ENCODE results near the gene ZBTB38.

ZBTB38 gene

GRCh38 chr3:141401095-141401494 is 32.8 kb downstream of the ZBTB38 start:
- H4K20me1 ChIP-seq: no peaks in the 10 kb centered on the region
- TF ChIP-seq Cebpa-rat (IDR thresholded peaks at IDR 0.05): no peak
- 0 out of 22 replicates have a peak overlapping the region, but pooled peaks of 1 of the 11 experiments have one; percentile 51 for H3K4me2 ChIP-seq
- peaks cover 0 to 32% (median 5%) of the 10 kb centered on the region in 10 experiments; a peak in 9 of 20 replicates for H3K4me1 ChIP-seq
- no peak overlapping the region for H3K27ac ChIP-seq
- H3K4me3 ChIP-seq: no peak overlapping the region
- H3K27me3 ChIP-seq: peaks cover 38 to 61% (median 57%) of the 10 kb centered on the region in 11 experiments
- no peak overlapping the region for H3K9ac ChIP-seq
- H3K36me3 ChIP-seq: peaks cover 0 to 27% (median 0%) of the 10 kb centered on the region in 11 experiments; a peak in 3 of 22 replicates
- peaks cover 16 to 27% (median 20%) of the 10 kb centered on the region in 11 experiments for H3K9me3 ChIP-seq (replicated peaks in 1 of 11)

GRCh38 chr3:141401573-141402475 is 33.5 kb downstream of the ZBTB38 start:
- peaks cover 0 to 26% (median 0%) of the 10 kb centered on the region in 11 experiments; a peak in 3 of 22 replicates for H3K36me3 ChIP-seq
- H3K27ac ChIP-seq: peak overlapping the region in 4 of 11 experiments; percentile 34 to 78 (median 64); a peak in 7 of 22 replicates
- H3K4me1 ChIP-seq: peaks cover 0 to 32% (median 5%) of the 10 kb centered on the region in 10 experiments; a peak in 9 of 20 replicates
- no peaks in the 10 kb centered on the region for H4K20me1 ChIP-seq
- no peak for TF ChIP-seq Cebpa-rat (IDR thresholded peaks at IDR 0.05)
- peak overlapping the region; percentile 53 to 76 (median 63) for H3K4me3 ChIP-seq
- peaks cover 8 to 20% (median 13%) of the 10 kb centered on the region in 11 experiments for H3K9me3 ChIP-seq (replicated peaks in 1 of 11)
- H3K27me3 ChIP-seq: peaks cover 38 to 66% (median 57%) of the 10 kb centered on the region in 11 experiments
- peak overlapping the region in 10 of 11 experiments; percentile 18 to 88 (median 56); a peak in 18 of 22 replicates for H3K9ac ChIP-seq
- H3K4me2 ChIP-seq: peak overlapping the region; percentile 75 to 93 (median 83)

- H3K9ac ChIP-seq: peak overlapping the region in 10 of 11 experiments; percentile 18 to 88 (median 56); a peak in 18 of 22 replicates
- peaks cover 0 to 23% (median 0%) of the 10 kb centered on the region in 11 experiments; a peak in 3 of 22 replicates for H3K36me3 ChIP-seq
- no peaks in the 10 kb centered on the region for H4K20me1 ChIP-seq
- H3K9me3 ChIP-seq (replicated peaks in 1 of 11): peaks cover under 1 to 12% (median 5%) of the 10 kb centered on the region in 11 experiments; a peak in 18 of 22 replicates
- H3K4me2 ChIP-seq: peak overlapping the region; percentile 75 to 93 (median 83)
- H3K27ac ChIP-seq: peak overlapping the region in 4 of 11 experiments; percentile 34 to 78 (median 64); a peak in 7 of 22 replicates
- no peak for TF ChIP-seq Cebpa-rat (IDR thresholded peaks at IDR 0.05)
- peak overlapping the region; percentile 53 to 76 (median 63) for H3K4me3 ChIP-seq
- peaks cover 0 to 32% (median 5%) of the 10 kb centered on the region in 10 experiments; a peak in 9 of 20 replicates for H3K4me1 ChIP-seq
- H3K27me3 ChIP-seq: peaks cover 38 to 66% (median 57%) of the 10 kb centered on the region in 11 experiments
Observed at GRCh38 chr3:141402476-141403171, 34.3 kb downstream of the ZBTB38 start.

- Histone ChIP-seq H3K4me2 (no peak overlapping the region), H3K27me3 (peaks cover 38 to 66% (median 57%) of the 10 kb centered on the region in 11 experiments), H3K36me3 (peaks cover 0 to 23% (median 0%) of the 10 kb centered on the region in 11 experiments; a peak in 3 of 22 replicates), H3K27ac (no peak overlapping the region), H3K4me3 (no peak overlapping the region), H4K20me1 (no peaks in the 10 kb centered on the region), H3K4me1 (peaks cover 0 to 32% (median 5%) of the 10 kb centered on the region in 10 experiments; a peak in 9 of 20 replicates), H3K9me3 (replicated peaks in 1 of 11) (0 out of 22 replicates have a peak, but pooled peaks cover 0 to 7% (median 0%) of the 10 kb centered on the region in 11 experiments), H3K9ac (no peak overlapping the region)
- no peak for TF ChIP-seq Cebpa-rat (IDR thresholded peaks at IDR 0.05)
Observed at GRCh38 chr3:141403576-141403975, 35.3 kb downstream of the ZBTB38 start.

GRCh38 chr3:141405025-141405424 is 36.7 kb downstream of the ZBTB38 start:
- Histone ChIP-seq H3K27me3 (peaks cover 38 to 55% (median 48%) of the 10 kb centered on the region in 11 experiments), H3K36me3 (peaks cover 0 to 23% (median 0%) of the 10 kb centered on the region in 11 experiments; a peak in 3 of 22 replicates), H3K4me2 (no peak overlapping the region), H3K9ac (no peak overlapping the region), H3K4me1 (peaks cover 0 to 21% (median 5%) of the 10 kb centered on the region in 10 experiments; a peak in 9 of 20 replicates), H3K27ac (no peak overlapping the region), H4K20me1 (no peaks in the 10 kb centered on the region), H3K4me3 (no peak overlapping the region), H3K9me3 (replicated peaks in 1 of 11) (0 out of 22 replicates have a peak, but pooled peaks cover 0 to 7% (median 0%) of the 10 kb centered on the region in 11 experiments)
- no peak for TF ChIP-seq Cebpa-rat (IDR thresholded peaks at IDR 0.05)

- Histone ChIP-seq H3K9me3 (replicated peaks in 1 of 11) (0 out of 22 replicates have a peak, but pooled peaks cover 0 to 7% (median 0%) of the 10 kb centered on the region in 11 experiments), H3K4me2 (no peak overlapping the region), H3K9ac (no peak overlapping the region), H3K36me3 (peaks cover 0 to 23% (median 0%) of the 10 kb centered on the region in 11 experiments; a peak in 3 of 22 replicates), H4K20me1 (no peaks in the 10 kb centered on the region), H3K27me3 (peaks cover 38 to 50% (median 43%) of the 10 kb centered on the region in 11 experiments), H3K27ac (no peak overlapping the region), H3K4me3 (no peak overlapping the region), H3K4me1 (peaks cover 0 to 16% (median 5%) of the 10 kb centered on the region in 10 experiments; a peak in 9 of 20 replicates)
- TF ChIP-seq Cebpa-rat (IDR thresholded peaks at IDR 0.05): no peak
Observed at GRCh38 chr3:141405591-141405990, 37.3 kb downstream of the ZBTB38 start.

- Histone ChIP-seq H3K36me3 (peaks cover 0 to 23% (median 0%) of the 10 kb centered on the region in 11 experiments; a peak in 3 of 22 replicates), H3K4me3 (no peak overlapping the region), H3K4me2 (no peak overlapping the region), H3K4me1 (peaks cover 0 to 10% (median 5%) of the 10 kb centered on the region in 10 experiments; a peak in 7 of 20 replicates), H4K20me1 (no peaks in the 10 kb centered on the region), H3K9me3 (replicated peaks in 1 of 11) (0 out of 22 replicates have a peak, but pooled peaks cover 0 to 7% (median 0%) of the 10 kb centered on the region in 11 experiments), H3K9ac (no peak overlapping the region), H3K27ac (no peak overlapping the region), H3K27me3 (peaks cover 31 to 43% (median 36%) of the 10 kb centered on the region in 11 experiments)
- TF ChIP-seq Cebpa-rat (IDR thresholded peaks at IDR 0.05): no peak
Observed at GRCh38 chr3:141406265-141406664, 38.0 kb downstream of the ZBTB38 start.

GRCh38 chr3:141407047-141407446 is 38.7 kb downstream of the ZBTB38 start:
- 0 out of 22 replicates have a peak, but pooled peaks cover 0 to 5% (median 0%) of the 10 kb centered on the region in 11 experiments for H3K9me3 ChIP-seq (replicated peaks in 1 of 11)
- no peak overlapping the region for H3K27ac ChIP-seq
- H3K4me2 ChIP-seq: no peak overlapping the region
- peaks cover 0 to 23% (median 0%) of the 10 kb centered on the region in 11 experiments; a peak in 3 of 22 replicates for H3K36me3 ChIP-seq
- no peaks in the 10 kb centered on the region for H4K20me1 ChIP-seq
- H3K9ac ChIP-seq: no peak overlapping the region
- peaks cover 23 to 35% (median 28%) of the 10 kb centered on the region in 11 experiments for H3K27me3 ChIP-seq
- H3K4me1 ChIP-seq: peaks cover 0 to 7% (median 5%) of the 10 kb centered on the region in 10 experiments; a peak in 6 of 20 replicates
- H3K4me3 ChIP-seq: no peak overlapping the region
- TF ChIP-seq Cebpa-rat (IDR thresholded peaks at IDR 0.05): no peak
